Small intestine (tissue), 4 donors: ENCODE results near the gene OR52E8. TPM values are rescaled to one million over a fixed set of nuclear protein-coding genes. Genes with fewer than 3 reads are reported as not detected.

Experiments
- polyA plus RNA-seq, 4 donors: library from polyadenylated mRNA; stranded (reverse) in 3 of 4; unstranded in 1 of 4; fragments of 200-250 nt in 3 of 4; fragments of 120-200 nt in 1 of 4; gene quantifications; one replicate each; pipeline versions ENCODE4 v1.2.1 to v1.2.3, GENCODE V29; 2013
- donor health status: healthy with polysubstance abuse.
- donor health status: Bipolar disorder and iron deficiency.
- donor health status: healthy.

OR52E8 gene
- polyA plus RNA-seq, 4 donors = not detected

Other genes with a start within 250 kb of the OR52E8 start
- gene TRIM34, start 232.7 kb downstream of the OR52E8 start, polyA plus RNA-seq = 10 to 100 TPM in 1 of 4 donors, 1 to 10 TPM in 3; 4.1 to 11.0 (median 7.5) TPM
- 10 to 100 TPM in 3 of 4 donors, 1 to 10 TPM in 1; 6.5 to 22.0 (median 11.5) TPM for gene TRIM5, start 172.6 kb downstream of the OR52E8 start, polyA plus RNA-seq
- gene TRIM22, start 167.9 kb downstream of the OR52E8 start, polyA plus RNA-seq = 10 to 100 TPM in 3 of 4 donors, 1 to 10 TPM in 1; 7.4 to 19.2 (median 10.9) TPM
- under 1 TPM in 1 of 4 donors, not detected in 3; 0.03 TPM for gene OR56B1, start 121.2 kb downstream of the OR52E8 start, polyA plus RNA-seq
- gene OR52N4, start 103.4 kb downstream of the OR52E8 start, polyA plus RNA-seq = under 1 TPM in 1 of 4 donors, not detected in 3; 0.06 TPM
- not detected for gene OR52N5, start 74.3 kb downstream of the OR52E8 start, polyA plus RNA-seq
- gene OR52N1, start 66.4 kb downstream of the OR52E8 start, polyA plus RNA-seq = not detected
- gene OR52N2, start 48.8 kb downstream of the OR52E8 start, polyA plus RNA-seq = under 1 TPM in 1 of 4 donors, not detected in 3; 0.12 TPM
- gene OR52E6, start 15.8 kb downstream of the OR52E8 start, polyA plus RNA-seq = not detected
- not detected for gene OR52E4, start 22.9 kb upstream of the OR52E8 start, polyA plus RNA-seq
- gene OR52E5, start 35.5 kb upstream of the OR52E8 start, polyA plus RNA-seq = not detected
- gene OR56A3, start 84.6 kb upstream of the OR52E8 start, polyA plus RNA-seq = not detected
- gene OR56A5, start 110.8 kb upstream of the OR52E8 start, polyA plus RNA-seq = not detected
- gene OR52L1, start 129.3 kb upstream of the OR52E8 start, polyA plus RNA-seq = not detected
- gene OR56A4, start 149.3 kb upstream of the OR52E8 start, polyA plus RNA-seq = under 1 TPM in 1 of 4 donors, not detected in 3; 0.01 TPM
- gene OR56A1, start 173.1 kb upstream of the OR52E8 start, polyA plus RNA-seq = under 1 TPM in 1 of 4 donors, not detected in 3; under 0.01 TPM
- gene OR56B4, start 250.0 kb upstream of the OR52E8 start, polyA plus RNA-seq = under 1 TPM in 1 of 4 donors, not detected in 3; 0.31 TPM